ENCODE results near the gene BTF3L4. TPM values are rescaled to one million over a fixed set of nuclear protein-coding genes. Genes with fewer than 3 reads are reported as not detected.

The BTF3L4 gene
- total RNA-seq, 1 experiment from 2014 or later, result 65.6 TPM

GRCh38 chr1:52063192-52063591 lies 7.1 kb downstream of the BTF3L4 start:
- H3K4me1 ChIP-seq (ENCODE audit: control insufficient read depth, insufficient read depth, low read length), result peaks cover 8% of the 10 kb centered on the region
- no peak overlapping the region for H3K4me3 ChIP-seq (ENCODE audit: low read depth in 2 of 2, low read length in 2 of 2)
- ATAC-seq, result no peak
- ChIA-PET CTCF (no interaction called here), POLR2A (no interaction called here)
- no peak for TF ChIP-seq TCF7L2 (IDR thresholded peaks at IDR 0.05; ENCODE audit: low read depth, low read length)
- no peak for TF ChIP-seq CTCF (IDR thresholded peaks at IDR 0.05)
- TF ChIP-seq SIN3A (IDR thresholded peaks at IDR 0.05; ENCODE audit: borderline replicate concordance, insufficient read depth, low read depth, low read length), result no peak
- TF ChIP-seq REST (IDR thresholded peaks at IDR 0.05; ENCODE audit: insufficient read depth in 1 of 2, low read depth in 2 of 2, low read length in 1 of 2), result no peak
- TF ChIP-seq POLR2AphosphoS5 (IDR thresholded peaks at IDR 0.05; ENCODE audit: low read depth, low read length), result no peak
- no peak overlapping the region for H3K27ac ChIP-seq (ENCODE audit: low read length)
- no peak for DNase-seq (ENCODE audit: low read depth, low spot score)
- no peaks in the 10 kb centered on the region for H3K9me3 ChIP-seq (ENCODE audit: control insufficient read depth, insufficient read depth, low read depth, low read length)
- H3K36me3 ChIP-seq (ENCODE audit: control insufficient read depth, insufficient read depth, low read length), result peaks cover 36% of the 10 kb centered on the region
- intact Hi-C loops (cut with micrococcal nuclease; ENCODE audit: unreplicated experiment) (no loop called here), in situ Hi-C loops (cut with HindIII; ENCODE audit: low pct_unique_long_range_greater_than_20kb, low sequenced_read_pairs) (no loop called here)
- BruUV-seq (replicated peaks), result no TSS peak
- H3K27me3 ChIP-seq (ENCODE audit: control insufficient read depth, insufficient read depth, low read length), result no peaks in the 10 kb centered on the region

- ChIA-PET POLR2A (no interaction called here), CTCF (interaction anchor here (0.6 kb wide), 1 partner anchor 174 kb away, joined by 3 read pairs; no protein-coding TSS in a partner anchor)
- in situ Hi-C loops (cut with HindIII; ENCODE audit: low pct_unique_long_range_greater_than_20kb, low sequenced_read_pairs), result no loop called here
- ATAC-seq (no peak), DNase-seq (ENCODE audit: low read depth, low spot score) (no peak)
- no peaks in the 10 kb centered on the region for H3K4me1 ChIP-seq (ENCODE audit: control insufficient read depth, insufficient read depth, low read length)
- H3K27me3 ChIP-seq (ENCODE audit: control insufficient read depth, insufficient read depth, low read length), result no peaks in the 10 kb centered on the region
- TF ChIP-seq TCF7L2 (IDR thresholded peaks at IDR 0.05; ENCODE audit: low read depth, low read length) (no peak), REST (IDR thresholded peaks at IDR 0.05; ENCODE audit: insufficient read depth in 1 of 2, low read depth in 2 of 2, low read length in 1 of 2) (no peak)
- peaks cover 11% of the 10 kb centered on the region for H3K36me3 ChIP-seq (ENCODE audit: control insufficient read depth, insufficient read depth, low read length)
- H3K4me3 ChIP-seq (ENCODE audit: low read depth in 2 of 2, low read length in 2 of 2), result no peak overlapping the region
- no peak overlapping the region for H3K27ac ChIP-seq (ENCODE audit: low read length)
- BruUV-seq (replicated peaks), result no TSS peak
- intact Hi-C loops (cut with micrococcal nuclease; ENCODE audit: unreplicated experiment), result no loop called here
- no peaks in the 10 kb centered on the region for H3K9me3 ChIP-seq (ENCODE audit: control insufficient read depth, insufficient read depth, low read depth, low read length)
These were observed 14.6 kb downstream of the BTF3L4 start for GRCh38 chr1:52070704-52071103.
